Thoracic aorta (tissue), 2 donors: ENCODE measurements around the gene NAA40. TPM values are rescaled to one million over a fixed set of nuclear protein-coding genes. Genes with fewer than 3 reads are reported as not detected.
A peak's percentile ranks its signal among the peaks of the same experiment; 100 is the strongest.

ENCODE experiments used
- ATAC-seq: fragments of 150-250 bp; one replicate; pipeline ENCODE4 v1.8.0; 2017; ENCODE audit warnings: low read depth; ENCODE audit not compliant: insufficient number of reproducible peaks, low FRiP score
- DNase-seq: peaks from one replicate; pipeline ENCODE4 v3.0.0-alpha.2; 2020; ENCODE audit warnings: low spot score
- H3K27ac ChIP-seq, 2 donors: fragments of 200-600 bp; sonication (generic); 1 replicate in 1 of 2; 2 replicates in 1 of 2; pipeline ENCODE4 v1.5.1; 2016; ENCODE audit warnings: mild to moderate bottlenecking in 2 of 2, moderate library complexity in 2 of 2
- H3K27me3 ChIP-seq: fragments of 200-600 bp; sonication (generic); replicated peaks from 2 replicates; pipeline ENCODE4 v1.6.0; 2016; ENCODE audit warnings: mild to moderate bottlenecking; ENCODE audit not compliant: insufficient read depth
- H3K36me3 ChIP-seq: fragments of 200-600 bp; sonication (generic); one replicate; pipeline ENCODE4 v1.5.1; 2016
- H3K4me1 ChIP-seq, 2 donors: fragments of 200-600 bp; sonication (generic); 1 replicate in 1 of 2; 2 replicates in 1 of 2; pipeline versions ENCODE4 v1.5.1 to v1.6.0; 2016; ENCODE audit warnings: low read depth in 2 of 2, mild to moderate bottlenecking in 1 of 2; ENCODE audit not compliant: control insufficient read depth in 1 of 2
- H3K4me3 ChIP-seq: fragments of 200-600 bp; sonication (generic); 2 replicates; pipeline ENCODE4 v1.5.1; 2016; ENCODE audit warnings: mild to moderate bottlenecking
- H3K9me3 ChIP-seq: fragments of 200-600 bp; sonication (generic); 2 replicates; pipeline ENCODE4 v1.5.1; 2016
- total RNA-seq, 2 donors: library from RNA; depleted of rRNA; stranded (reverse); fragments of >200 nt; gene quantifications; one replicate each; pipeline versions ENCODE4 v1.1.0 to v1.2.3, GENCODE V29; 2016
- TF ChIP-seq, protein P1 (sequence below): fragments of 200-600 bp; sonication (generic); IDR thresholded peaks from one replicate; pipeline ENCODE4 v1.5.1; 2019; ENCODE audit warnings: antibody characterized with exemption

The NAA40 gene
- total RNA-seq, 2 donors from 2014 or later, result 15.5 to 20.6 TPM

DNA sequence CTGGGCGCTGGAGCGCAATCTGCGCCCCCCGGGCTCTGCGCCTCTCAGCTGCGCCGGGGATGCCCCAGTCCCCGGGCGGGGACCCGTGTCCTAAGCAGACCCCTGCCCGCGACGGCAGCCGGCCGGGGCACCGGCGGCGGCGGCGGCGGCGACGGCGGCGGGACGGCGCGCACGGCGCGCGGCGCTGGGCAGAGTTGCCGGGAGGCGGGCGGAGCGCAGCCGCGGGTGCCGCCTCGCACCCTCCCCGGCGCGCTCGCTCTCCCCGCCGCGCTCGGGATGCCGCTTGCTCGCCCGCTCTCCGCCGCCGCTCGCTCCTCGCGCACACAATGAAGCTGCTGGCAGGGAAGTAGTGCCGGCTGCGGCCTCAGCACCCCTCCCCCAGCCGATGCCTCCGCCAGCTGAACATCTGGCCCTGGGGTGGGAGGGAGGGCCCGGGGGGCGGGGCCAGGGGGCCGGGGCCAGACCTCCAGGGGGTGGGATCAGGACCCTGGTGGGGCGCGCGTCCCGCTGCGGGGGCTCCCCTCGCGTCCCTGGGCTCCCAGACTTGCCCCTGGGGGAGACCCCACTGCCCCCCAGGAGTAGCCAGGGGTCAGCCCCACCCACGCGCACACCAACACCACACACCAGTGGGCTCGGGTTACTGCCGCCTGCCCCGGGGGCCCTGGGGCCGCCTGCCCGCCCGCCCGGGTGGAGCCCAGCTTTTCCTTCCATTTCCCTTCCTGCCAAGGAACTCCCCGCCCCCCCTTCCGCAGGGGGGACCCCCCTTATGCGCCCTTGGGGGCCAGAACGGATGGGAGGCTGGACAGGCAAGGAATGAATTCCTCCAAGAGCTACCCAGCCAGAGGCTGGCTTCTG lies 21.7 kb upstream of the NAA40 start, which contains the start of gene RCOR2:
Gene RCOR2 (minus strand): TSS at position 328 of the 855 bp plus-strand sequence. CDS start 708 bp downstream, outside the sequence.
- Histone ChIP-seq H3K4me1 (peaks cover 39 to 58% of the 10 kb centered on the region in 2 donors), H3K36me3 (no peaks in the 10 kb centered on the region), H3K4me3 (peak within 1 kb of the TSS; percentile 73), H3K27ac (peak within 1 kb of the TSS; percentile 88), H3K9me3 (no peaks in the 10 kb centered on the region), H3K27me3 (no peaks in the 10 kb centered on the region)
- TF ChIP-seq, protein P1, sequence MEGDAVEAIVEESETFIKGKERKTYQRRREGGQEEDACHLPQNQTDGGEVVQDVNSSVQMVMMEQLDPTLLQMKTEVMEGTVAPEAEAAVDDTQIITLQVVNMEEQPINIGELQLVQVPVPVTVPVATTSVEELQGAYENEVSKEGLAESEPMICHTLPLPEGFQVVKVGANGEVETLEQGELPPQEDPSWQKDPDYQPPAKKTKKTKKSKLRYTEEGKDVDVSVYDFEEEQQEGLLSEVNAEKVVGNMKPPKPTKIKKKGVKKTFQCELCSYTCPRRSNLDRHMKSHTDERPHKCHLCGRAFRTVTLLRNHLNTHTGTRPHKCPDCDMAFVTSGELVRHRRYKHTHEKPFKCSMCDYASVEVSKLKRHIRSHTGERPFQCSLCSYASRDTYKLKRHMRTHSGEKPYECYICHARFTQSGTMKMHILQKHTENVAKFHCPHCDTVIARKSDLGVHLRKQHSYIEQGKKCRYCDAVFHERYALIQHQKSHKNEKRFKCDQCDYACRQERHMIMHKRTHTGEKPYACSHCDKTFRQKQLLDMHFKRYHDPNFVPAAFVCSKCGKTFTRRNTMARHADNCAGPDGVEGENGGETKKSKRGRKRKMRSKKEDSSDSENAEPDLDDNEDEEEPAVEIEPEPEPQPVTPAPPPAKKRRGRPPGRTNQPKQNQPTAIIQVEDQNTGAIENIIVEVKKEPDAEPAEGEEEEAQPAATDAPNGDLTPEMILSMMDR, result no peak
- no peak for ATAC-seq
- no peak for DNase-seq

DNA sequence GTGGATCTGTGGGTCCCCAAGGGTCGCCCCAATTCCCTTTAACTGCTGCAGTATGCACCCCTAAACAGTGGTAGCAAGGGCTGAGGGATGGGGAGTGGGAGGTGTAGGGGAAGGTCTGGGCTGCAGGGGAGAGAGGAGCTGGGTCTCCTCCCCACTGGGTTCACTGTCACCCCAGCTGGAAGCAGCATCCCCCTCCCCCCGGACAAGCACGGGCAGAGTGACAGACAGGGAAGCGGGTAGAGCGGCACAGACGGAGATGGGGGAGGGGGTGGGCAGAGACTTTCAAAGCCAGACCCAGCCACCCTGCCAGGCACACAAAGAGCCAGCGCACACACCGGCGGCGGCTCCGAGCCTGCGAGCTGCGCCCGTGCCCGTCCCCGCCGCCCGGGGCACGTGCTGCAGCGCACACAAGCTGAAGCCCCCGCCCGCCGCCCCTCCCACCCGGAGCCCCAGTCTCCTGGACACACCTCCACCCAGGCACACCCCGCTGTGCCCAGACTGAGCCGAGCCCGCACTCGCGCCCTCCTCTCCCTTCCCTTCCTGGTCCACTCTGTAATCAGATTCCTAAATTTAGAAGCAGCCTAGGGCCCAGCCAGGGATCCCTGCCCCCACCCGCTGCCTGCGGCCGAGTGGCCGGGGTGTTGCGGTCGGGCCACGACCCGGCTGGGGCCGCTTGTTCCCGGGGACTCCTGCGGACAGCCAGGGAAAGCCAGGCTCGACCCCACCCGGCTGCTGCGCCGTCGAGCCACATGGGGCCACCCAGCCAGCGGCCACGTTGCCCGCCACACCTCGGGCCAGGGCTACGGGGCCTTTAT lies 20.9 kb upstream of the NAA40 start:
- H3K9me3 ChIP-seq, result no peaks in the 10 kb centered on the region
- H3K27ac ChIP-seq, result peak overlapping the region; percentile 88
- ATAC-seq (peak; percentile 35), DNase-seq (no peak)
- H3K4me3 ChIP-seq, result peak overlapping the region; percentile 73
- H3K27me3 ChIP-seq, result no peaks in the 10 kb centered on the region
- TF ChIP-seq, protein P1, result no peak
- peaks cover 39 to 58% of the 10 kb centered on the region in 2 donors for H3K4me1 ChIP-seq
- no peaks in the 10 kb centered on the region for H3K36me3 ChIP-seq

DNA sequence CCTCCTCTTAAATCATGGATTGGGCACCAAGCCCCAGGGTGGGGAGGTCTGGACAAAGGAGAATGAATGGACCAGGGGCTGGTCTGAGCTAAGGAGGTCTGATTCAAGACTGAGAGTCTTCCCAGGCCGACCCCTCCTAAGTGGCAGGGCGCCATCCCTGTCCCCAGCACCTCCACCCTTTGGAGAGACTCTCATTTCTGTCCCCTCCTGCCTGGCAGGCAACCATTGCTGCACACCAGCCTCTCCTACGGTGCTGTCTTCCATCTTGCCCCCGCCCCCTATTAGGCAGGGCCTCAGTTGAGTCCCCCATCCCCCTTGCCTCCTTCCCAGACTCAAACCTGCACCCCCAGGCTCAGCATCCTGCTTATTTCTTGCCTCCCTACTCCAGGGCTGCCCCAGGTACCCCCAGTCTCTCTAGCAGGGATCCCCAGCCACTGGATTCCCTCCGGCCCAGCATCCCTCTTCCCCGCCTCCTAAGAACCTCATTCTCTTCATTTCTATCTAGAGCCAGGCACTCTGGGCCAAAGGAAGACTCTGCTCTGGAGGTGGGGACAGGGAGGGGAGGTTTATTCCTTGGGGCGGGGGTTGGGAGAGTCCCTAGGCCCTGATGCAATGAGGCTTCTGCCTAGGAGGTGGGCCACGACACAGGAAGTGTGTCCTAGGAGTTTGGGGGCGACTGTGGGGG lies 20.2 kb upstream of the NAA40 start:
- H3K4me3 ChIP-seq, result peak overlapping the region; percentile 73
- H3K36me3 ChIP-seq, result no peaks in the 10 kb centered on the region
- peaks cover 39 to 58% of the 10 kb centered on the region in 2 donors for H3K4me1 ChIP-seq
- peak overlapping the region; percentile 88 for H3K27ac ChIP-seq
- no peak for DNase-seq
- no peaks in the 10 kb centered on the region for H3K27me3 ChIP-seq
- TF ChIP-seq, protein P1, result no peak
- ATAC-seq, result no peak
- H3K9me3 ChIP-seq, result no peaks in the 10 kb centered on the region

DNA sequence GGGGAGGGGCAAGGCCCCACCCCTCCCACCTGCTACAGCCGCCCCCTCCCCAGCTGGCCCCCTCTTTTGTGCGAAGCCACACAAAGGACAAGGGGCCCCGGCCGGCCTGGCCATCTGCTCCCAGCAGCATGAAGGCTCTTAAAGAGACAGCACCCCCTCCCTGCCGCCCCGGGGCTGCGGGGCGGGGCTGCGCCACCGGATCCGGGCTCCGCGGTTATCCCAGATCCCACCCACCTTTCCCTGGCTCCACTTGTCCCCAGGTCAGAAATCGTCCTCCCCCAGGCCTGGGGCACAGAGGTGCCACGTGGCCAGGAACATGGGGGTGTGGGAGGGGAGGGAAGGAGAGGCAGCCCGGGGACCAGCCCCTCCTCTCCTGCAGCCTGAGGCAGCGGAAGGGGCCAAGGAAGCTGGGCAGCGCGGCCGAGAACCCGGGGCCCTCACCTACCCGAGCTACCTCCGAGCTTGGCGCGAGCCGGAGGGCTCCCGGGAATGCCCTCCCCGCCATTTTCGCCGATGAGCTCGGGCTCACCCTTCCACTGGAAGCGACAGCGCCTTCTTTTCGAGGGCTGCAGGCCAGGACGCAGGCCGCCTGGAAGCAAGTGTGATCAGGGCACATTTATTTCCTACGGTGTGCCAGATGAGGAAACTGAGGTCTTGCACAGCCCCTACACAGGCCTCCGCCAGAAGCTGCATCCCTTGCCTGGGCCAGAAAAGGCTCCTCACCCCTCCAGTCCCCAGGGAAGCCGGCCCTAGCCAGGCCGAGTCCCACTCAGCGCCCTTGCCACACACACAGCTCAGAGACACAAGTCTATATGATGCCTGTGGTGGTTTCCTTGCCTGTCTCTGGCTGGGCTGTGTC lies 19.3 kb upstream of the NAA40 start:
- H3K36me3 ChIP-seq, result no peaks in the 10 kb centered on the region
- TF ChIP-seq, protein P1, result no peak
- H3K4me3 ChIP-seq, result peak overlapping the region; percentile 73
- H3K27me3 ChIP-seq, result no peaks in the 10 kb centered on the region
- H3K27ac ChIP-seq, result peak overlapping the region; percentile 88
- DNase-seq (no peak), ATAC-seq (no peak)
- peaks cover 39 to 58% of the 10 kb centered on the region in 2 donors for H3K4me1 ChIP-seq
- no peaks in the 10 kb centered on the region for H3K9me3 ChIP-seq
